Panc1 (cell line): ENCODE results near the gene ARPP21. TPM values are rescaled to one million over a fixed set of nuclear protein-coding genes. Genes with fewer than 3 reads are reported as not detected.

ENCODE experiments used
- ATAC-seq: fragments of 200-7000 bp; cut with Tn5 transposase; 2 replicates; pipeline ENCODE4 v1.9.1; 2020; ENCODE audit warnings: mild to moderate bottlenecking, moderate library complexity
- BruUV-seq: library from RNA; stranded (reverse); fragments of 400-500 nt; replicated peaks from 2 replicates; lab custom pipeline; 2021; lab: Mats Ljungman, UMichigan
- CTCF ChIA-PET: fragments of 300-600 bp; sonication (Branson Sonifier 250); formaldehyde crosslinking; loops from one replicate; lab custom pipeline; 2022; ENCODE audit warnings: antibody characterized with exemption; lab: Charles Lee
- POLR2A ChIA-PET: fragments of 300-600 bp; sonication (Branson Sonifier 250); formaldehyde crosslinking; loops from one replicate; lab custom pipeline; 2022; ENCODE audit warnings: antibody characterized with exemption; lab: Charles Lee
- DNase-seq: peaks from one replicate; pipeline ENCODE4 v3.0.0-alpha.2; 2010; ENCODE audit warnings: low read depth, low spot score
- H3K27ac ChIP-seq: 2 replicates; pipeline ENCODE4 v1.5.1; 2011; ENCODE audit warnings: mild to moderate bottlenecking, low read length, inconsistent platforms
- H3K27me3 ChIP-seq: fragments of 200-500 bp; sonication (Bioruptor generic); 2 replicates; pipeline ENCODE4 v1.6.0; 2014; ENCODE audit warnings: low read length, inconsistent platforms; ENCODE audit not compliant: control insufficient read depth, insufficient read depth
- H3K36me3 ChIP-seq: fragments of 200-500 bp; sonication (Bioruptor generic); 2 replicates; pipeline ENCODE4 v1.5.1; 2014; ENCODE audit warnings: inconsistent platforms, mild to moderate bottlenecking, low read length, moderate library complexity; ENCODE audit not compliant: control insufficient read depth, insufficient read depth
- H3K4me1 ChIP-seq: 2 replicates; pipeline ENCODE4 v1.5.1; 2011; ENCODE audit warnings: inconsistent platforms, mild to moderate bottlenecking, low read length, moderate library complexity; ENCODE audit not compliant: control insufficient read depth, insufficient read depth
- H3K4me3 ChIP-seq, 2 experiments: 2 replicates each; pipeline ENCODE4 v1.5.1; 2011 to 2012; ENCODE audit warnings: low read depth in 2 of 2, low read length in 2 of 2, mild to moderate bottlenecking in 2 of 2, inconsistent platforms in 1 of 2, moderate library complexity in 1 of 2
- H3K9me3 ChIP-seq: fragments of 200-500 bp; sonication (Bioruptor generic); 2 replicates; pipeline ENCODE4 v1.5.1; 2014; ENCODE audit warnings: low read depth, mild to moderate bottlenecking, inconsistent platforms, low read length, moderate library complexity; ENCODE audit not compliant: control insufficient read depth, insufficient read depth
- POLR2AphosphoS5 ChIP-seq: IDR thresholded peaks from 2 replicates; pipeline ENCODE4 v1.6.1; 2012; ENCODE audit warnings: mild to moderate bottlenecking, low read depth, low read length, moderate library complexity
- SIN3A ChIP-seq: IDR thresholded peaks from 2 replicates; pipeline ENCODE4 v1.6.1; 2012; ENCODE audit warnings: low read depth, mild to moderate bottlenecking, low read length, moderate library complexity, borderline replicate concordance; ENCODE audit not compliant: insufficient read depth
- TCF7L2 ChIP-seq: IDR thresholded peaks from 2 replicates; pipeline ENCODE4 v1.6.1; 2011; ENCODE audit warnings: mild to moderate bottlenecking, low read depth, low read length, inconsistent platforms
- in situ Hi-C: cut with HindIII; loops from 2 replicates; pipeline ENCODE4 v1.10.0; 2016; ENCODE audit warnings: low sequenced_read_pairs, low pct_unique_long_range_greater_than_20kb
- intact Hi-C: fragments of 100-400 bp; cut with micrococcal nuclease; formaldehyde crosslinking; loops from one replicate; pipeline ENCODE4 v1.10.0; 2022; ENCODE audit not compliant: unreplicated experiment
- total RNA-seq: library from RNA; stranded (reverse); gene quantifications from one replicate; pipeline ENCODE4 v1.2.1, GENCODE V29; 2021; ENCODE audit not compliant: unreplicated experiment
- TF ChIP-seq, protein P1 (sequence below): fragments of 450-650 bp; IDR thresholded peaks from 2 replicates; pipeline ENCODE4 v1.5.1; 2017; ENCODE audit warnings: mild to moderate bottlenecking
- TF ChIP-seq, protein P2 (sequence below), 2 experiments: IDR thresholded peaks; 2 replicates each; pipeline ENCODE4 v1.6.1; 2011 to 2012; ENCODE audit warnings: low read depth in 2 of 2, control low read depth in 1 of 2, low read length in 1 of 2, mild to moderate bottlenecking in 1 of 2, moderate library complexity in 1 of 2; ENCODE audit not compliant: insufficient read depth in 1 of 2

Gene ARPP21
- total RNA-seq, 1 experiment from 2014 or later: not detected

DNA sequence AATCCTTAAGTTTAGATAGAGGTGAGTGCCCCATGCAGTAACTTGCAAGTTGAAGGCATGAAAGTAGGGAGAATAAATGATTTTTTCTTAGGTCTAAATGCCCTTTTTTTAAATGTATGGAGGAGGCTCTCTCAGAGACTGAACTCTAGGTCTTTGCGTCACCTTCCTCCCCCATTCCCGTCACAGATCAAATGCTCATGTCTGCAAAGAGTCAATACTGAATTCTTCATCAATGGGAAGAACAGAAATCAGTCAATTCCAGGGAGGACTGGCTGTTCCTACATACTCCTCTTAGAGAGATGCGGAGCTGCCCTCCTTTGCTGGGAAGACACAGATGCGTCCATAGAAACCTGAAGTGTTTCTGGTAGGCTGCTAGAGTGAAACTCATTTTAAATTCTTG, 98.2 kb downstream of the ARPP21 start:
- Histone ChIP-seq H3K4me3 (no peak overlapping the region), H3K27ac (no peak overlapping the region), H3K27me3 (no peaks in the 10 kb centered on the region), H3K4me1 (no peaks in the 10 kb centered on the region), H3K9me3 (no peaks in the 10 kb centered on the region), H3K36me3 (no peaks in the 10 kb centered on the region)
- ATAC-seq (no peak), DNase-seq (no peak)
- POLR2A ChIA-PET: no interaction called here
- BruUV-seq: no TSS peak
- CTCF ChIA-PET: no interaction called here
- intact Hi-C loops: no loop called here
- TF ChIP-seq TCF7L2 (no peak), SIN3A (no peak)
- in situ Hi-C loops: no loop called here

DNA sequence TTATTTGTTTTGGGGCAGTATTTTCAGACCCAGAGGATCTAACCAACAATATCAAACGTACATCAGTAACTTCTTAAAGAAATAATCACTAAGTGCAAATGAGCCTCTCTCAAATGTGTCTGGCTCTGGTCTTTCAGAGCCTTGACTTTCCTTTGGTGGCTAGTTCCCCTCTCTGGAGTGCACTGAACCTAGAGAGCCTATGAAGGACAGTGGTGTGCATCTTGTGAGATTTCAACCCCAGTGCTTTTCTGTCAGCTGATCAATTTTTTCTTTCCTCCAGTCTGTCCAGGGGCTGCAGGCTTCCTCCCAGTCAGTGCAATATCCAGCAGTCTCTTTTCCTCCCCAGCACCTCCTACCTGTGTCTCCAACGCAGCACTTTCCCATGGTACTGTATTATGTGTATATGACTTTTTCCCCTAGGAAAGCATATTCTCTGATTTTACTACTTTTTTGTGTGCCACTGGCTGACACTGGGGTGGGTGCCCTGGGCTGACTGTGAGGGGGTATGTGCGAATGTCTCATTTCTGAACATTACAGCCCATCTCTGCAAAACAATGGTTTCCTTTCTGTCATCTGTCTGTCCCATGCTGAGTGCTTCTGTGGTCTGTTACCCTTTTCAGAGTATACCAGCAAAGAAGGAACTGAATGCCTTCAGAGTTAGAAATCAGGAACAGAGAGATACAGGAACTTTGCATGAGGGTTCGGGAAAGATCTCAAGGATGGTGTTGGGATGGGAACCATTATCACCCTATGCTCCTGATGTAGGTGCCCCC, 98.8 kb downstream of the ARPP21 start:
- POLR2A ChIA-PET: no interaction called here
- in situ Hi-C loops: no loop called here

More for the DNA sequence above, 98.8 kb downstream of the ARPP21 start:
- Histone ChIP-seq H3K27me3 (no peaks in the 10 kb centered on the region), H3K36me3 (no peaks in the 10 kb centered on the region), H3K4me1 (no peaks in the 10 kb centered on the region), H3K9me3 (no peaks in the 10 kb centered on the region), H3K4me3 (no peak overlapping the region), H3K27ac (no peak overlapping the region)
- intact Hi-C loops: no loop called here
- CTCF ChIA-PET: no interaction called here
- BruUV-seq: no TSS peak
- TF ChIP-seq, protein P1, sequence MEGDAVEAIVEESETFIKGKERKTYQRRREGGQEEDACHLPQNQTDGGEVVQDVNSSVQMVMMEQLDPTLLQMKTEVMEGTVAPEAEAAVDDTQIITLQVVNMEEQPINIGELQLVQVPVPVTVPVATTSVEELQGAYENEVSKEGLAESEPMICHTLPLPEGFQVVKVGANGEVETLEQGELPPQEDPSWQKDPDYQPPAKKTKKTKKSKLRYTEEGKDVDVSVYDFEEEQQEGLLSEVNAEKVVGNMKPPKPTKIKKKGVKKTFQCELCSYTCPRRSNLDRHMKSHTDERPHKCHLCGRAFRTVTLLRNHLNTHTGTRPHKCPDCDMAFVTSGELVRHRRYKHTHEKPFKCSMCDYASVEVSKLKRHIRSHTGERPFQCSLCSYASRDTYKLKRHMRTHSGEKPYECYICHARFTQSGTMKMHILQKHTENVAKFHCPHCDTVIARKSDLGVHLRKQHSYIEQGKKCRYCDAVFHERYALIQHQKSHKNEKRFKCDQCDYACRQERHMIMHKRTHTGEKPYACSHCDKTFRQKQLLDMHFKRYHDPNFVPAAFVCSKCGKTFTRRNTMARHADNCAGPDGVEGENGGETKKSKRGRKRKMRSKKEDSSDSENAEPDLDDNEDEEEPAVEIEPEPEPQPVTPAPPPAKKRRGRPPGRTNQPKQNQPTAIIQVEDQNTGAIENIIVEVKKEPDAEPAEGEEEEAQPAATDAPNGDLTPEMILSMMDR: no peak
- TF ChIP-seq POLR2AphosphoS5 (no peak), TCF7L2 (no peak), SIN3A (no peak)
- TF ChIP-seq, protein P2, sequence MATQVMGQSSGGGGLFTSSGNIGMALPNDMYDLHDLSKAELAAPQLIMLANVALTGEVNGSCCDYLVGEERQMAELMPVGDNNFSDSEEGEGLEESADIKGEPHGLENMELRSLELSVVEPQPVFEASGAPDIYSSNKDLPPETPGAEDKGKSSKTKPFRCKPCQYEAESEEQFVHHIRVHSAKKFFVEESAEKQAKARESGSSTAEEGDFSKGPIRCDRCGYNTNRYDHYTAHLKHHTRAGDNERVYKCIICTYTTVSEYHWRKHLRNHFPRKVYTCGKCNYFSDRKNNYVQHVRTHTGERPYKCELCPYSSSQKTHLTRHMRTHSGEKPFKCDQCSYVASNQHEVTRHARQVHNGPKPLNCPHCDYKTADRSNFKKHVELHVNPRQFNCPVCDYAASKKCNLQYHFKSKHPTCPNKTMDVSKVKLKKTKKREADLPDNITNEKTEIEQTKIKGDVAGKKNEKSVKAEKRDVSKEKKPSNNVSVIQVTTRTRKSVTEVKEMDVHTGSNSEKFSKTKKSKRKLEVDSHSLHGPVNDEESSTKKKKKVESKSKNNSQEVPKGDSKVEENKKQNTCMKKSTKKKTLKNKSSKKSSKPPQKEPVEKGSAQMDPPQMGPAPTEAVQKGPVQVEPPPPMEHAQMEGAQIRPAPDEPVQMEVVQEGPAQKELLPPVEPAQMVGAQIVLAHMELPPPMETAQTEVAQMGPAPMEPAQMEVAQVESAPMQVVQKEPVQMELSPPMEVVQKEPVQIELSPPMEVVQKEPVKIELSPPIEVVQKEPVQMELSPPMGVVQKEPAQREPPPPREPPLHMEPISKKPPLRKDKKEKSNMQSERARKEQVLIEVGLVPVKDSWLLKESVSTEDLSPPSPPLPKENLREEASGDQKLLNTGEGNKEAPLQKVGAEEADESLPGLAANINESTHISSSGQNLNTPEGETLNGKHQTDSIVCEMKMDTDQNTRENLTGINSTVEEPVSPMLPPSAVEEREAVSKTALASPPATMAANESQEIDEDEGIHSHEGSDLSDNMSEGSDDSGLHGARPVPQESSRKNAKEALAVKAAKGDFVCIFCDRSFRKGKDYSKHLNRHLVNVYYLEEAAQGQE (IDR thresholded peaks at IDR 0.05; ENCODE audit: insufficient read depth in 1 of 2, low read depth in 2 of 2, low read length in 1 of 2): no peak
- ATAC-seq: no peak
- DNase-seq: no peak
